H1 (cell line): Measurements from ENCODE around the gene RAB29. TPM values are rescaled to one million over a fixed set of nuclear protein-coding genes. Genes with fewer than 3 reads are reported as not detected.

Source experiments
- CTCF ChIP-seq, 3 experiments: IDR thresholded peaks; 1 replicate in 2 of 3; 2 replicates in 1 of 3; pipeline versions ENCODE4 v1.5.1 to v1.6.1; 2011; ENCODE audit warnings: low read length in 3 of 3, mild to moderate bottlenecking in 3 of 3, inconsistent platforms in 2 of 3, low read depth in 1 of 3, moderate library complexity in 1 of 3; ENCODE audit not compliant: insufficient read depth in 1 of 3; ENCODE audit errors: control extremely low read depth in 1 of 3
- JUND ChIP-seq: IDR thresholded peaks from 2 replicates; pipeline ENCODE4 v1.6.1; 2011; ENCODE audit warnings: mild to moderate bottlenecking, improper control_type of control experiment, low read length
- RAD21 ChIP-seq, 2 experiments: IDR thresholded peaks in 1 of 2; conservative IDR thresholded peaks in 1 of 2; 2 replicates each; pipeline ENCODE4 v1.6.1; 2011; ENCODE audit warnings: low read depth in 2 of 2, low read length in 2 of 2, improper control_type of control experiment in 1 of 2, inconsistent platforms in 1 of 2, mild to moderate bottlenecking in 1 of 2, moderate library complexity in 1 of 2
- SIX5 ChIP-seq: IDR thresholded peaks from 2 replicates; pipeline ENCODE4 v1.6.1; 2011; ENCODE audit warnings: mild to moderate bottlenecking, low read depth, low read length
- polyA plus RNA-seq, 7 experiments: library from polyadenylated mRNA; depleted of rRNA in 3 of 7; stranded (reverse) in 5 of 7; unstranded in 2 of 7; fragments of >200 nt in 5 of 7; fragments of 200-250 nt in 2 of 7; gene quantifications; 1 replicate in 5 of 7; 2 replicates in 1 of 7; 4 replicates in 1 of 7; pipeline versions ENCODE4 v1.2.1 to v1.2.3, GENCODE V29; 2011 to 2013; ENCODE audit warnings: missing spikeins in 2 of 7, mixed read lengths in 2 of 7
- total RNA-seq: library from RNA; stranded (reverse); fragmentation: NEBNext Ultra II Directional; extraction: Animal tissue kit (Norgen Biotek cat#: 25700); gene quantifications from 2 replicates; pipeline ENCODE4 v1.2.1, GENCODE V29; 2021

RAB29 gene
- total and polyA plus RNA-seq, 2 of the 8 experiments (the other 6 are each of a cell fraction or from before 2014, with no cell fraction given) = 10.1 to 17.3 TPM

- TF ChIP-seq CTCF (IDR thresholded peaks at IDR 0.05; ENCODE audit: control extremely low read depth in 1 of 3, insufficient read depth in 1 of 3, low read depth in 1 of 3, low read length in 3 of 3) = no peak
- no peak for TF ChIP-seq SIX5
- no peak for TF ChIP-seq RAD21 (IDR thresholded peaks at IDR 0.05 in 1 of 2, conservative IDR thresholded peaks at IDR 0.05 in 1 of 2; ENCODE audit: low read depth in 2 of 2, low read length in 2 of 2)
- TF ChIP-seq JUND = no peak
These were observed 2.7 kb upstream of the RAB29 start (continued) for GRCh38 chr1:205777994-205778393.
